ENCODE measurements around the gene SRRM5. TPM values are rescaled to one million over a fixed set of nuclear protein-coding genes. Genes with fewer than 3 reads are reported as not detected.

SRRM5 gene
- total and polyA plus RNA-seq, 2 experiments from 2014 or later = 0.08 TPM; not detected in 1

DNA sequence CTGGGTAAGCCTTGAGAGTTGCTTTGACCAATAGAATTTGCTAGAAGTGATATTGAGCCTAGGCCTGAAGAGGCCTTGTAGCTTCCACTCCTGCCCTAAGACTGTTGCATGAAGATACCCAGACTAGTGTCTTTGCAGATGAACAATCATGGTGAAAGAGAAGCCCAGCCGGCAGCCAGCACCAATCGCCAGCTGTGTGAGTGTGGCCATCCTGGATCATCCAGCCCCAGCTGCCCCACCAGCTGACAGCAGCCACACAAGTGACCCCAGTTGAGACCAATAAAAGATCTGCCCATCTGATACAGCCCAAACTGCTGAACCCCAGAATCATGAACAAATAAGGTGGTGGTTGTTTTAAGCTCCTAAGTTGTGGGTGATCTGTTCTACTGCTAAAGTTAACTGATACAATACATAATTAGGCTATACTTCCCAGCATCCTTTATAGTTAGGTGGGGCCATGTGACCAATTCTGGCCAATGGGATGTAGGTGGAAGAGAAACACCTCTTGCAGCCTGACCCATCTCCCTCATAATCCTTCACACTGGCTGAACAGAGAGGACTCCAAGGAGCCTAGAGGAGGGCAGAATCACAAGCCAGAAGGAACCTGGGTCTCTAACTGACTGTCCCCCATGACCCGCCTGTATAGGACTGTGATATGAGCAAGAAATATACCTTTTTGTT lies 16.9 kb downstream of the SRRM5 start:
- H3K4me1 ChIP-seq (ENCODE audit: insufficient read depth) = peaks cover 8% of the 10 kb centered on the region; the same call in 1 of the 2 replicates
- Mint-ChIP-seq H3K27ac (no peak overlapping the region), H3K4me1 (peaks cover 12% of the 10 kb centered on the region), H3K36me3 (ENCODE audit: low read depth) (peaks cover 14% of the 10 kb centered on the region; the same call in 2 of the 3 replicates), H3K27me3 (ENCODE audit: insufficient read depth, low read depth, poor library complexity) (peaks cover 21% of the 10 kb centered on the region), H3K9me3 (peaks cover 2% of the 10 kb centered on the region; the same call in 2 of the 3 replicates), H3K4me3 (no peak overlapping the region)
- H3K4me2 ChIP-seq = no peak overlapping the region
- ATAC-seq (no peak), DNase-seq (ENCODE audit: low spot score) (no peak)
- H3K27ac ChIP-seq (ENCODE audit: low read depth) = no peak overlapping the region
- no peaks in the 10 kb centered on the region for H3K27me3 ChIP-seq (ENCODE audit: insufficient read depth)
- H2AFZ ChIP-seq = no peak overlapping the region
- H3K9me2 ChIP-seq (ENCODE audit: insufficient read depth) = no peaks in the 10 kb centered on the region
- peaks cover 9% of the 10 kb centered on the region for H3F3A ChIP-seq (replicated peaks; ENCODE audit: low read depth)
- H3K36me3 ChIP-seq (ENCODE audit: insufficient read depth) = no peaks in the 10 kb centered on the region
- H3K79me2 ChIP-seq (replicated peaks; ENCODE audit: insufficient read depth) = no peaks in the 10 kb centered on the region
- no peak overlapping the region for H3K4me3 ChIP-seq
- peaks cover 12% of the 10 kb centered on the region for H4K20me1 ChIP-seq (replicated peaks; ENCODE audit: insufficient read depth)
- no peak for TF ChIP-seq JUNB (IDR thresholded peaks at IDR 0.05; ENCODE audit: unreplicated experiment)
- TF ChIP-seq ZNF114 (CRISPR knock-in tag; IDR thresholded peaks at IDR 0.05) = no peak
- TF ChIP-seq, protein P1, sequence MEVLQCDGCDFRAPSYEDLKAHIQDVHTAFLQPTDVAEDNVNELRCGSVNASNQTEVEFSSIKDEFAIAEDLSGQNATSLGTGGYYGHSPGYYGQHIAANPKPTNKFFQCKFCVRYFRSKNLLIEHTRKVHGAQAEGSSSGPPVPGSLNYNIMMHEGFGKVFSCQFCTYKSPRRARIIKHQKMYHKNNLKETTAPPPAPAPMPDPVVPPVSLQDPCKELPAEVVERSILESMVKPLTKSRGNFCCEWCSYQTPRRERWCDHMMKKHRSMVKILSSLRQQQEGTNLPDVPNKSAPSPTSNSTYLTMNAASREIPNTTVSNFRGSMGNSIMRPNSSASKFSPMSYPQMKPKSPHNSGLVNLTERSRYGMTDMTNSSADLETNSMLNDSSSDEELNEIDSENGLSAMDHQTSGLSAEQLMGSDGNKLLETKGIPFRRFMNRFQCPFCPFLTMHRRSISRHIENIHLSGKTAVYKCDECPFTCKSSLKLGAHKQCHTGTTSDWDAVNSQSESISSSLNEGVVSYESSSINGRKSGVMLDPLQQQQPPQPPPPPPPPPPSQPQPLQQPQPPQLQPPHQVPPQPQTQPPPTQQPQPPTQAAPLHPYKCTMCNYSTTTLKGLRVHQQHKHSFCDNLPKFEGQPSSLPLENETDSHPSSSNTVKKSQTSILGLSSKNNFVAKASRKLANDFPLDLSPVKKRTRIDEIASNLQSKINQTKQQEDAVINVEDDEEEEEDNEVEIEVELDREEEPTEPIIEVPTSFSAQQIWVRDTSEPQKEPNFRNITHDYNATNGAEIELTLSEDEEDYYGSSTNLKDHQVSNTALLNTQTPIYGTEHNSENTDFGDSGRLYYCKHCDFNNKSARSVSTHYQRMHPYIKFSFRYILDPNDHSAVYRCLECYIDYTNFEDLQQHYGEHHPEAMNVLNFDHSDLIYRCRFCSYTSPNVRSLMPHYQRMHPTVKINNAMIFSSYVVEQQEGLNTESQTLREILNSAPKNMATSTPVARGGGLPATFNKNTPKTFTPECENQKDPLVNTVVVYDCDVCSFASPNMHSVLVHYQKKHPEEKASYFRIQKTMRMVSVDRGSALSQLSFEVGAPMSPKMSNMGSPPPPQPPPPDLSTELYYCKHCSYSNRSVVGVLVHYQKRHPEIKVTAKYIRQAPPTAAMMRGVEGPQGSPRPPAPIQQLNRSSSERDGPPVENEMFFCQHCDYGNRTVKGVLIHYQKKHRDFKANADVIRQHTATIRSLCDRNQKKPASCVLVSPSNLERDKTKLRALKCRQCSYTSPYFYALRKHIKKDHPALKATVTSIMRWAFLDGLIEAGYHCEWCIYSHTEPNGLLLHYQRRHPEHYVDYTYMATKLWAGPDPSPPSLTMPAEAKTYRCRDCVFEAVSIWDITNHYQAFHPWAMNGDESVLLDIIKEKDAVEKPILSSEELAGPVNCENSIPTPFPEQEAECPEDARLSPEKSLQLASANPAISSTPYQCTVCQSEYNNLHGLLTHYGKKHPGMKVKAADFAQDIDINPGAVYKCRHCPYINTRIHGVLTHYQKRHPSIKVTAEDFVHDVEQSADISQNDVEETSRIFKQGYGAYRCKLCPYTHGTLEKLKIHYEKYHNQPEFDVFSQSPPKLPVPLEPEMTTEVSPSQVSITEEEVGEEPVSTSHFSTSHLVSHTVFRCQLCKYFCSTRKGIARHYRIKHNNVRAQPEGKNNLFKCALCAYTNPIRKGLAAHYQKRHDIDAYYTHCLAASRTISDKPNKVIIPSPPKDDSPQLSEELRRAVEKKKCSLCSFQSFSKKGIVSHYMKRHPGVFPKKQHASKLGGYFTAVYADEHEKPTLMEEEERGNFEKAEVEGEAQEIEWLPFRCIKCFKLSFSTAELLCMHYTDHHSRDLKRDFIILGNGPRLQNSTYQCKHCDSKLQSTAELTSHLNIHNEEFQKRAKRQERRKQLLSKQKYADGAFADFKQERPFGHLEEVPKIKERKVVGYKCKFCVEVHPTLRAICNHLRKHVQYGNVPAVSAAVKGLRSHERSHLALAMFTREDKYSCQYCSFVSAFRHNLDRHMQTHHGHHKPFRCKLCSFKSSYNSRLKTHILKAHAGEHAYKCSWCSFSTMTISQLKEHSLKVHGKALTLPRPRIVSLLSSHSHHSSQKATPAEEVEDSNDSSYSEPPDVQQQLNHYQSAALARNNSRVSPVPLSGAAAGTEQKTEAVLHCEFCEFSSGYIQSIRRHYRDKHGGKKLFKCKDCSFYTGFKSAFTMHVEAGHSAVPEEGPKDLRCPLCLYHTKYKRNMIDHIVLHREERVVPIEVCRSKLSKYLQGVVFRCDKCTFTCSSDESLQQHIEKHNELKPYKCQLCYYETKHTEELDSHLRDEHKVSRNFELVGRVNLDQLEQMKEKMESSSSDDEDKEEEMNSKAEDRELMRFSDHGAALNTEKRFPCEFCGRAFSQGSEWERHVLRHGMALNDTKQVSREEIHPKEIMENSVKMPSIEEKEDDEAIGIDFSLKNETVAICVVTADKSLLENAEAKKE (CRISPR knock-in tag; IDR thresholded peaks at IDR 0.05) = no peak
- TF ChIP-seq, protein P2, sequence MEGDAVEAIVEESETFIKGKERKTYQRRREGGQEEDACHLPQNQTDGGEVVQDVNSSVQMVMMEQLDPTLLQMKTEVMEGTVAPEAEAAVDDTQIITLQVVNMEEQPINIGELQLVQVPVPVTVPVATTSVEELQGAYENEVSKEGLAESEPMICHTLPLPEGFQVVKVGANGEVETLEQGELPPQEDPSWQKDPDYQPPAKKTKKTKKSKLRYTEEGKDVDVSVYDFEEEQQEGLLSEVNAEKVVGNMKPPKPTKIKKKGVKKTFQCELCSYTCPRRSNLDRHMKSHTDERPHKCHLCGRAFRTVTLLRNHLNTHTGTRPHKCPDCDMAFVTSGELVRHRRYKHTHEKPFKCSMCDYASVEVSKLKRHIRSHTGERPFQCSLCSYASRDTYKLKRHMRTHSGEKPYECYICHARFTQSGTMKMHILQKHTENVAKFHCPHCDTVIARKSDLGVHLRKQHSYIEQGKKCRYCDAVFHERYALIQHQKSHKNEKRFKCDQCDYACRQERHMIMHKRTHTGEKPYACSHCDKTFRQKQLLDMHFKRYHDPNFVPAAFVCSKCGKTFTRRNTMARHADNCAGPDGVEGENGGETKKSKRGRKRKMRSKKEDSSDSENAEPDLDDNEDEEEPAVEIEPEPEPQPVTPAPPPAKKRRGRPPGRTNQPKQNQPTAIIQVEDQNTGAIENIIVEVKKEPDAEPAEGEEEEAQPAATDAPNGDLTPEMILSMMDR (conservative IDR thresholded peaks at IDR 0.05; ENCODE audit: low read depth in 2 of 2) = no peak
- no peak for TF ChIP-seq STAT1 (IDR thresholded peaks at IDR 0.05; ENCODE audit: unreplicated experiment)
- TF ChIP-seq, protein P3, sequence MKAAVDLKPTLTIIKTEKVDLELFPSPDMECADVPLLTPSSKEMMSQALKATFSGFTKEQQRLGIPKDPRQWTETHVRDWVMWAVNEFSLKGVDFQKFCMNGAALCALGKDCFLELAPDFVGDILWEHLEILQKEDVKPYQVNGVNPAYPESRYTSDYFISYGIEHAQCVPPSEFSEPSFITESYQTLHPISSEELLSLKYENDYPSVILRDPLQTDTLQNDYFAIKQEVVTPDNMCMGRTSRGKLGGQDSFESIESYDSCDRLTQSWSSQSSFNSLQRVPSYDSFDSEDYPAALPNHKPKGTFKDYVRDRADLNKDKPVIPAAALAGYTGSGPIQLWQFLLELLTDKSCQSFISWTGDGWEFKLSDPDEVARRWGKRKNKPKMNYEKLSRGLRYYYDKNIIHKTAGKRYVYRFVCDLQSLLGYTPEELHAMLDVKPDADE (IDR thresholded peaks at IDR 0.05) = no peak
- no peak for TF ChIP-seq POLR2AphosphoS5 (IDR thresholded peaks at IDR 0.05; ENCODE audit: low read depth)
- no peak for TF ChIP-seq ZNF331 (CRISPR knock-in tag; IDR thresholded peaks at IDR 0.05; ENCODE audit: low read depth)
- no peak for TF ChIP-seq EZH2 (IDR thresholded peaks at IDR 0.05; ENCODE audit: low read depth, unreplicated experiment)
- TF ChIP-seq, protein P4, sequence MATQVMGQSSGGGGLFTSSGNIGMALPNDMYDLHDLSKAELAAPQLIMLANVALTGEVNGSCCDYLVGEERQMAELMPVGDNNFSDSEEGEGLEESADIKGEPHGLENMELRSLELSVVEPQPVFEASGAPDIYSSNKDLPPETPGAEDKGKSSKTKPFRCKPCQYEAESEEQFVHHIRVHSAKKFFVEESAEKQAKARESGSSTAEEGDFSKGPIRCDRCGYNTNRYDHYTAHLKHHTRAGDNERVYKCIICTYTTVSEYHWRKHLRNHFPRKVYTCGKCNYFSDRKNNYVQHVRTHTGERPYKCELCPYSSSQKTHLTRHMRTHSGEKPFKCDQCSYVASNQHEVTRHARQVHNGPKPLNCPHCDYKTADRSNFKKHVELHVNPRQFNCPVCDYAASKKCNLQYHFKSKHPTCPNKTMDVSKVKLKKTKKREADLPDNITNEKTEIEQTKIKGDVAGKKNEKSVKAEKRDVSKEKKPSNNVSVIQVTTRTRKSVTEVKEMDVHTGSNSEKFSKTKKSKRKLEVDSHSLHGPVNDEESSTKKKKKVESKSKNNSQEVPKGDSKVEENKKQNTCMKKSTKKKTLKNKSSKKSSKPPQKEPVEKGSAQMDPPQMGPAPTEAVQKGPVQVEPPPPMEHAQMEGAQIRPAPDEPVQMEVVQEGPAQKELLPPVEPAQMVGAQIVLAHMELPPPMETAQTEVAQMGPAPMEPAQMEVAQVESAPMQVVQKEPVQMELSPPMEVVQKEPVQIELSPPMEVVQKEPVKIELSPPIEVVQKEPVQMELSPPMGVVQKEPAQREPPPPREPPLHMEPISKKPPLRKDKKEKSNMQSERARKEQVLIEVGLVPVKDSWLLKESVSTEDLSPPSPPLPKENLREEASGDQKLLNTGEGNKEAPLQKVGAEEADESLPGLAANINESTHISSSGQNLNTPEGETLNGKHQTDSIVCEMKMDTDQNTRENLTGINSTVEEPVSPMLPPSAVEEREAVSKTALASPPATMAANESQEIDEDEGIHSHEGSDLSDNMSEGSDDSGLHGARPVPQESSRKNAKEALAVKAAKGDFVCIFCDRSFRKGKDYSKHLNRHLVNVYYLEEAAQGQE (IDR thresholded peaks at IDR 0.05; ENCODE audit: unreplicated experiment) = no peak
- TF ChIP-seq NANOG (IDR thresholded peaks at IDR 0.05; ENCODE audit: borderline replicate concordance) = no peak
